K562 (cell line): Measurements from ENCODE around the gene FEM1B. TPM values are rescaled to one million over a fixed set of nuclear protein-coding genes. Genes with fewer than 3 reads are reported as not detected.

Experiments used
- ATAC-seq: fragments of 200-7000 bp; cut with Tn5 transposase; 3 replicates; pipeline ENCODE4 v1.9.1; 2020; ENCODE audit warnings: moderate library complexity
- BruUV-seq: library from RNA; stranded (reverse); fragments of 400-500 nt; replicated peaks from 2 replicates; lab custom pipeline; 2021; lab: Mats Ljungman, UMichigan
- CTCF ChIA-PET: fragments of 300-600 bp; formaldehyde crosslinking; extraction: SDS; loops from one replicate; lab custom pipeline; 2021; ENCODE audit warnings: low intra/inter-chr PET ratio; lab: Yijun Ruan, JAX
- POLR2A ChIA-PET: fragments of 300-600, 350-650 bp; sonication (Branson Sonifier 250); formaldehyde crosslinking; extraction: SDS; loops from one replicate; lab custom pipeline; 2021; ENCODE audit warnings: antibody characterized with exemption, inconsistent platforms; lab: Yijun Ruan, JAX
- DNase-seq, 4 experiments: peaks; one replicate each; pipeline versions ENCODE4 v3.0.0 to v3.0.0-alpha.2; 2011 to 2018; ENCODE audit warnings: low spot score in 3 of 4, mixed read lengths in 3 of 4; ENCODE audit errors: extremely low read depth in 1 of 4
- FAIRE-seq: peaks from 2 replicates; lab custom pipeline; 2011; peaks lifted over from hg19 to GRCh38; lab: Jason Lieb, UNC
- H2AFZ ChIP-seq: 2 replicates; pipeline ENCODE4 v1.6.0; 2011; ENCODE audit warnings: low read depth, low read length, control low read depth, inconsistent platforms
- H3K27ac ChIP-seq: fragments of 200-600 bp; 3 replicates; pipeline ENCODE4 v1.8.0; 2011; ENCODE audit warnings: low read depth, mild to moderate bottlenecking, control low read depth, inconsistent platforms, low read length, moderate library complexity, mixed read lengths; ENCODE audit errors: extremely low read depth
- H3K27me3 ChIP-seq, 2 experiments: fragments of 300-600 bp in 1 of 2; 2 replicates in 1 of 2; 3 replicates in 1 of 2; pipeline versions ENCODE4 v1.6.0 to v1.8.0; 2011; ENCODE audit warnings: inconsistent platforms in 2 of 2, low read length in 2 of 2, mild to moderate bottlenecking in 1 of 2, mixed read lengths in 1 of 2, moderate library complexity in 1 of 2; ENCODE audit not compliant: control insufficient read depth in 2 of 2, insufficient read depth in 2 of 2
- H3K36me3 ChIP-seq: fragments of 300-600 bp; 3 replicates; pipeline ENCODE4 v1.8.0; 2011; ENCODE audit warnings: mild to moderate bottlenecking, low read length, inconsistent platforms; ENCODE audit not compliant: control insufficient read depth, insufficient read depth
- H3K4me1 ChIP-seq, 2 experiments: fragments of 200-600 bp in 1 of 2; replicated peaks in 1 of 2; 2 replicates in 1 of 2; 3 replicates in 1 of 2; pipeline versions ENCODE4 v1.5.1 to v1.8.0; 2011; ENCODE audit warnings: inconsistent platforms in 2 of 2, low read length in 2 of 2, mild to moderate bottlenecking in 1 of 2, mixed read lengths in 1 of 2, moderate library complexity in 1 of 2; ENCODE audit not compliant: control insufficient read depth in 2 of 2, insufficient read depth in 2 of 2
- H3K4me2 ChIP-seq: 2 replicates; pipeline ENCODE4 v1.6.1; 2011; ENCODE audit warnings: low read length, control low read depth, inconsistent platforms, mixed read lengths; ENCODE audit not compliant: insufficient read depth
- H3K4me3 ChIP-seq: fragments of 200-600 bp; sonication (generic), shearing (Covaris generic); 2 replicates; pipeline ENCODE4 v1.5.1; 2016; ENCODE audit warnings: control low read depth, inconsistent platforms
- H3K79me2 ChIP-seq: fragments of 200-600 bp; 3 replicates; pipeline ENCODE4 v1.8.0; 2011; ENCODE audit warnings: low read length, inconsistent platforms; ENCODE audit not compliant: control insufficient read depth, insufficient read depth
- H3K9ac ChIP-seq, 2 experiments: 2 replicates each; pipeline versions ENCODE4 v1.6.0 to v1.6.1; 2011; ENCODE audit warnings: low read depth in 2 of 2, low read length in 2 of 2, control low read depth in 1 of 2, inconsistent platforms in 1 of 2, mild to moderate bottlenecking in 1 of 2, mixed read lengths in 1 of 2; ENCODE audit not compliant: insufficient read depth in 1 of 2
- H3K9me1 ChIP-seq: one replicate; pipeline ENCODE4 v1.6.0; 2011; ENCODE audit warnings: inconsistent platforms, mild to moderate bottlenecking, low read length, moderate library complexity; ENCODE audit not compliant: control insufficient read depth, insufficient read depth
- H3K9me3 ChIP-seq: replicated peaks from 2 replicates; pipeline ENCODE4 v1.5.1; 2011; ENCODE audit warnings: low read depth, low read length, inconsistent platforms; ENCODE audit not compliant: control insufficient read depth, insufficient read depth
- H4K20me1 ChIP-seq: replicated peaks from 2 replicates; pipeline ENCODE4 v1.6.1; 2011; ENCODE audit warnings: low read length, inconsistent platforms, mixed read lengths; ENCODE audit not compliant: control insufficient read depth, insufficient read depth
- CEBPB ChIP-seq: fragments of 450-650 bp; IDR thresholded peaks from 2 replicates; pipeline ENCODE4 v1.6.1; 2016; ENCODE audit warnings: missing genetic modification characterization, missing compliant biosample characterization
- CEBPZ ChIP-seq: fragments of 150-350 bp; IDR thresholded peaks from 2 replicates; pipeline ENCODE4 v1.6.1; 2014; ENCODE audit warnings: low read depth, mild to moderate bottlenecking, low read length, borderline replicate concordance
- KLF10 ChIP-seq: fragments of 250-450 bp; sonication (Bioruptor Pico); IDR thresholded peaks from 2 replicates; pipeline ENCODE4 v1.6.1; 2021; ENCODE audit warnings: matching md5 sums
- MECOM ChIP-seq: fragments of 250-450 bp; sonication (Bioruptor Pico); IDR thresholded peaks from 2 replicates; pipeline ENCODE4 v1.8.0; 2022; ENCODE audit warnings: inconsistent platforms
- MEIS2 ChIP-seq: fragments of 450-650 bp; IDR thresholded peaks from 2 replicates; pipeline ENCODE4 v1.6.1; 2014; ENCODE audit warnings: mild to moderate bottlenecking; ENCODE audit not compliant: partially characterized antibody
- POLR2AphosphoS2 ChIP-seq: IDR thresholded peaks from 2 replicates; pipeline ENCODE4 v1.6.1; 2012; ENCODE audit warnings: low read length, improper control_type of control experiment
- ZNF518B ChIP-seq: fragments of 250-450 bp; sonication (Bioruptor Pico); IDR thresholded peaks from 2 replicates; pipeline ENCODE4 v1.5.0; 2021; ENCODE audit warnings: mild to moderate bottlenecking, moderate library complexity
- WGBS: fragments of 100-300 bp; shearing (Covaris generic); methylation state at CpG from one replicate; pipeline ENCODE4 v1.1.6; 2016; ENCODE audit warnings: low coverage, mixed read lengths; ENCODE audit not compliant: insufficient coverage; ENCODE audit errors: missing lambda C conversion rate; 5-methylcytosine and 5-hydroxymethylcytosine counted together
- in situ Hi-C: fragments of 300-500 bp; cut with MboI; formaldehyde crosslinking; loops from 4 replicates; pipeline ENCODE4 v1.15.0; 2018; ENCODE audit warnings: inconsistent platforms, mixed read lengths
- intact Hi-C: fragments of 100-400 bp; cut with micrococcal nuclease; formaldehyde crosslinking; loops from 2 replicates; pipeline ENCODE4 v1.14.2; 2022
- polyA plus RNA-seq, 8 experiments: library from polyadenylated mRNA; depleted of rRNA in 4 of 8; stranded (reverse) in 5 of 8; unstranded in 3 of 8; fragments of >200 nt; fragmentation: Nextera tagmentation in 2 of 8; fragmentation: Illumina TruSeq in 1 of 8; extraction: Ambion mirVana in 2 of 8; extraction: Trizol in 1 of 8; gene quantifications; 2 replicates each; pipeline versions ENCODE4 v1.2.1 to v1.2.3, GENCODE V29; 2011 to 2014; ENCODE audit warnings: inconsistent platforms in 1 of 8, missing spikeins in 1 of 8
- total RNA-seq, 7 experiments: library from RNA; depleted of rRNA in 6 of 7; stranded (reverse); fragments of >200 nt in 6 of 7; fragmentation: Illumina TruSeq in 2 of 7; extraction: Trizol in 2 of 7; gene quantifications; 2 replicates each; pipeline versions ENCODE4 v1.2.1 to v1.2.3, GENCODE V29; 2011 to 2021; ENCODE audit warnings: low replicate concordance in 1 of 7

Gene FEM1B
- total and polyA plus RNA-seq, 9 of the 15 experiments (the other 6 are each of a cell fraction or from before 2014, with no cell fraction given): 5.9 to 61.6 (median 20.1) TPM

- POLR2A ChIA-PET: interaction anchor here (0.6 to 1.5 kb wide), 3 partner anchors 8 to 116 kb away, joined by 3 to 4 read pairs (median 3); no protein-coding TSS in a partner anchor
- BruUV-seq: no TSS peak
- CTCF ChIA-PET: interaction anchor here (0.7 to 2.6 kb wide), 6 partner anchors 10 to 366 kb away, joined by 3 to 28 read pairs (median 8); no protein-coding TSS in a partner anchor
- peaks cover 0 to 6% of the 10 kb centered on the region in 2 experiments; a peak in 2 of 5 replicates for H3K4me1 ChIP-seq
- no peaks in the 10 kb centered on the region for H3K9me1 ChIP-seq
- H2AFZ ChIP-seq: no peak overlapping the region
- peaks cover 24 to 37% of the 10 kb centered on the region in 2 experiments for H3K27me3 ChIP-seq
- no peak for FAIRE-seq
- in situ Hi-C loops: no loop called here
- H3K9ac ChIP-seq: no peak overlapping the region
- H3K4me3 ChIP-seq: no peak overlapping the region
- TF ChIP-seq CEBPB (0 out of 2 replicates have a peak, but pooled peaks have one; percentile 3), MECOM (CRISPR knock-in tag) (no peak)
- H3K79me2 ChIP-seq: no peaks in the 10 kb centered on the region
- no peaks in the 10 kb centered on the region for H3K9me3 ChIP-seq
- no peak overlapping the region for H3K4me2 ChIP-seq
- 2% methylated on average over 14 of the region's 14 CpGs for WGBS
- no peaks in the 10 kb centered on the region for H3K36me3 ChIP-seq
- intact Hi-C loops: loop anchor here (2.0 kb wide), 1 partner anchor 367 kb away; no protein-coding TSS in a partner anchor
- no peaks in the 10 kb centered on the region for H4K20me1 ChIP-seq
- no peak for DNase-seq
- no peak overlapping the region for H3K27ac ChIP-seq
- no peak for ATAC-seq
These were observed 29.8 kb downstream of the FEM1B start for GRCh38 chr15:68307131-68307928.

GRCh38 chr15:68309024-68309423 is 31.5 kb downstream of the FEM1B start:
- Histone ChIP-seq H3K79me2 (no peaks in the 10 kb centered on the region), H3K36me3 (no peaks in the 10 kb centered on the region), H4K20me1 (0 out of 2 replicates have a peak, but pooled peaks cover 5% of the 10 kb centered on the region), H3K4me1 (no peaks in the 10 kb centered on the region; a peak in 1 of 5 replicates), H3K27me3 (peaks cover 30 to 52% of the 10 kb centered on the region in 2 experiments), H3K27ac (no peak overlapping the region), H3K4me2 (no peak overlapping the region), H3K9ac (no peak overlapping the region), H3K4me3 (no peak overlapping the region), H2AFZ (no peak overlapping the region), H3K9me1 (no peaks in the 10 kb centered on the region), H3K9me3 (no peaks in the 10 kb centered on the region)
- no peak for FAIRE-seq
- no TSS peak for BruUV-seq
- ChIA-PET CTCF (no interaction called here), POLR2A (no interaction called here)
- ATAC-seq: no peak
- in situ Hi-C loops: no loop called here
- DNase-seq: no peak
- 2% methylated on average over 3 of the region's 3 CpGs for WGBS
- intact Hi-C loops: no loop called here
- no peak for TF ChIP-seq KLF10 (CRISPR knock-in tag)
- TF ChIP-seq MEIS2: no peak
- no peak for TF ChIP-seq CEBPZ
- TF ChIP-seq POLR2AphosphoS2: no peak
- TF ChIP-seq ZNF518B (CRISPR knock-in tag): no peak
